ENCODE data around the gene DNM3.

Gene DNM3

DNA sequence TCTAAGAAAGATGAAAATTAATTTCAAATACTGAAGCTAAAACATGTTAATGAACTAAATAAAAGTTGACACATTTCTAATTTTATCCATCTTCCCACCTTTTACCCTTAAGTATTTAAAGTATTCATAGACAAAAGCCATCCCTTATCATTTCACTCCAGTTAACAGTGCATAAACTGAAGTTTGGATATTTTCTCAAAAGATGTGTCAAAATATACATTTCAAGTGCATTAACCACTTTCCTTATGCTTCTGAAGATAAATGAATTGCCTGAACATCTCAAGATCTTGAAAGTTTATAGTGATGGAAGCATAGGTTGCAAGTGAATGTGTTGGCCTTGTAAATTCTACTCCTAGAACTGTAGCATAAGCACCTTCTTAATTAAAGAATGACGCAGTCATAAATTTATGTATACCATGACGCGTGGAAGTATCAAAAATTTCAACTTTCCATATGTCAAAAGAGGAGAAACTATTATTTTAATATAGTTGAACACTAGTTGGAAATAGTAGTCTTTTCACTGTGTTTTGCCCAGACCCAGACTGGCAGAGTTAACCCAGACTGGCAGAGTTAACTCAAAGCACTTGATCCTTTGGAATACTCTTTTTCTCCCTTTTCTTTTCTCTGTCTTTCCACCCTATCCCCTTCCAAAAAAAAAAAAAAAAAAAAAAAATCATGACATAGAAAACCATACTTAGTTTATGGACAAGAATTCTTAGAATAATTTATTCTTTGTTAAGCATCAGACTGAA lies 296.6 kb downstream of the DNM3 start:
- Histone ChIP-seq H3K27ac (ENCODE audit: low read depth, low read length) (no peak overlapping the region), H3K4me1 (ENCODE audit: control insufficient read depth, low read length) (no peaks in the 10 kb centered on the region), H3K27me3 (ENCODE audit: control insufficient read depth, low read length) (no peaks in the 10 kb centered on the region), H3K36me3 (ENCODE audit: control insufficient read depth, low read length) (no peaks in the 10 kb centered on the region), H4K20me1 (ENCODE audit: control insufficient read depth, insufficient read depth, low read depth, low read length) (no peaks in the 10 kb centered on the region), H3K4me3 (ENCODE audit: low read length) (no peak overlapping the region), H3K4me2 (ENCODE audit: low read length) (no peak overlapping the region), H3F3A (ENCODE audit: control insufficient read depth, insufficient read depth) (no peaks in the 10 kb centered on the region), H3K9me2 (replicated peaks; ENCODE audit: control insufficient read depth, low read length) (no peaks in the 10 kb centered on the region), H3K79me2 (ENCODE audit: control insufficient read depth, low read length) (no peaks in the 10 kb centered on the region), H3K9me3 (ENCODE audit: control insufficient read depth, insufficient read depth, low read length) (no peaks in the 10 kb centered on the region)
- TF ChIP-seq EZH2phosphoT487 (IDR thresholded peaks at IDR 0.05; ENCODE audit: borderline replicate concordance, low read length), result no peak
- TF ChIP-seq, protein P1, sequence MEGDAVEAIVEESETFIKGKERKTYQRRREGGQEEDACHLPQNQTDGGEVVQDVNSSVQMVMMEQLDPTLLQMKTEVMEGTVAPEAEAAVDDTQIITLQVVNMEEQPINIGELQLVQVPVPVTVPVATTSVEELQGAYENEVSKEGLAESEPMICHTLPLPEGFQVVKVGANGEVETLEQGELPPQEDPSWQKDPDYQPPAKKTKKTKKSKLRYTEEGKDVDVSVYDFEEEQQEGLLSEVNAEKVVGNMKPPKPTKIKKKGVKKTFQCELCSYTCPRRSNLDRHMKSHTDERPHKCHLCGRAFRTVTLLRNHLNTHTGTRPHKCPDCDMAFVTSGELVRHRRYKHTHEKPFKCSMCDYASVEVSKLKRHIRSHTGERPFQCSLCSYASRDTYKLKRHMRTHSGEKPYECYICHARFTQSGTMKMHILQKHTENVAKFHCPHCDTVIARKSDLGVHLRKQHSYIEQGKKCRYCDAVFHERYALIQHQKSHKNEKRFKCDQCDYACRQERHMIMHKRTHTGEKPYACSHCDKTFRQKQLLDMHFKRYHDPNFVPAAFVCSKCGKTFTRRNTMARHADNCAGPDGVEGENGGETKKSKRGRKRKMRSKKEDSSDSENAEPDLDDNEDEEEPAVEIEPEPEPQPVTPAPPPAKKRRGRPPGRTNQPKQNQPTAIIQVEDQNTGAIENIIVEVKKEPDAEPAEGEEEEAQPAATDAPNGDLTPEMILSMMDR (IDR thresholded peaks at IDR 0.05; ENCODE audit: low read depth, low read length, poor library complexity, severe bottlenecking), result no peak

DNA sequence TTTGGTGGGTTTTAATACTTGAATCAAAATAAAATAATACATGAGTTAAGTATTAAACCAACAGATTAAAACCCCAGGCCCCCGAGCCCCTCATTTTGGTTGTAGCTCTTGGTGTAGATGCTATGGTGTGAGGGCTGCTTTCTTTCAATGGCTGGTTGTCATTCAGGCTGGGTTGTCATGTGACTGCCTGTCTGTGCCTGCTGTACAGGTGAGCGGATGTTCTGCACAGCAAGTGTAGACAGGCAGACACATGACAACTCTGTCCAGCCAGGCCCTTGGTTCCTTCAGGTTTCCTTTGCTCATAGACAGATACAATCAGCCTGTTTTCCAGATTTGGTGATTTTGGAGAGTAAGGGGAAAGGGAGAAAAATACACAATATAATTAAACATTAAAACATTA lies 297.3 kb downstream of the DNM3 start:
- H4K20me1 ChIP-seq (ENCODE audit: control insufficient read depth, insufficient read depth, low read depth, low read length), result no peaks in the 10 kb centered on the region

DNA sequence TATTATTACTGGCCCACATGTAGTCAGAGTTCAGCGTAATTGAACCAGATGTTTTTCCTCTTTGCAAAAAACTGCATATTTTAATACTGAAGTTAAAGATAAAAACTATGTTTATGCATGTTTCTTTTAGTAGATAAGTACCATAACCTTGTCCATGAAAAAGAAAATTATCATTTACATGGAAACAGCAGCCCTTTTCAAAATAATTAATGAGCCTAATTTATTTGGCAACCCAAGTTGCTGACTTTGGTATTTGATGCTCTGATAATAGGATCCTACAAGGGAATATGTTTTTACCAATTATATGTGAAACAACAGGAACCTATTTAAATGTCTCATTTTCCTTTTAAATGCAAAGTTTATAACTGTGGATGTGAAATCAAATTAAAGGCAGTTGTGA lies 297.9 kb downstream of the DNM3 start:
- H3K4me1 ChIP-seq (ENCODE audit: control insufficient read depth, low read length), result no peaks in the 10 kb centered on the region
- H3K4me2 ChIP-seq (ENCODE audit: low read length), result no peak overlapping the region
- H3K27ac ChIP-seq (ENCODE audit: low read depth, low read length), result no peak overlapping the region
- no peaks in the 10 kb centered on the region for H3K27me3 ChIP-seq (ENCODE audit: control insufficient read depth, low read length)
- no peaks in the 10 kb centered on the region for H3K79me2 ChIP-seq (ENCODE audit: control insufficient read depth, low read length)
- H3K9me3 ChIP-seq (ENCODE audit: control insufficient read depth, insufficient read depth, low read length), result no peaks in the 10 kb centered on the region
- no peak overlapping the region for H3K4me3 ChIP-seq (ENCODE audit: low read length)
- H3F3A ChIP-seq (ENCODE audit: control insufficient read depth, insufficient read depth), result no peaks in the 10 kb centered on the region
- H3K9me2 ChIP-seq (replicated peaks; ENCODE audit: control insufficient read depth, low read length), result no peaks in the 10 kb centered on the region
- H3K36me3 ChIP-seq (ENCODE audit: control insufficient read depth, low read length), result no peaks in the 10 kb centered on the region
- TF ChIP-seq, protein P1 (IDR thresholded peaks at IDR 0.05; ENCODE audit: low read depth, low read length, poor library complexity, severe bottlenecking), result no peak
- TF ChIP-seq EZH2phosphoT487 (IDR thresholded peaks at IDR 0.05; ENCODE audit: borderline replicate concordance, low read length), result no peak
- no peaks in the 10 kb centered on the region for H4K20me1 ChIP-seq (ENCODE audit: control insufficient read depth, insufficient read depth, low read depth, low read length)

More for the DNA sequence above, 297.3 kb downstream of the DNM3 start:
- Histone ChIP-seq H3K36me3 (ENCODE audit: control insufficient read depth, low read length) (no peaks in the 10 kb centered on the region), H3K79me2 (ENCODE audit: control insufficient read depth, low read length) (no peaks in the 10 kb centered on the region), H3K4me3 (ENCODE audit: low read length) (no peak overlapping the region), H3K4me1 (ENCODE audit: control insufficient read depth, low read length) (no peaks in the 10 kb centered on the region), H3K27ac (ENCODE audit: low read depth, low read length) (no peak overlapping the region), H3F3A (ENCODE audit: control insufficient read depth, insufficient read depth) (no peaks in the 10 kb centered on the region), H3K9me3 (ENCODE audit: control insufficient read depth, insufficient read depth, low read length) (no peaks in the 10 kb centered on the region), H3K9me2 (replicated peaks; ENCODE audit: control insufficient read depth, low read length) (no peaks in the 10 kb centered on the region), H3K4me2 (ENCODE audit: low read length) (no peak overlapping the region), H3K27me3 (ENCODE audit: control insufficient read depth, low read length) (no peaks in the 10 kb centered on the region)
- TF ChIP-seq, protein P1 (IDR thresholded peaks at IDR 0.05; ENCODE audit: low read depth, low read length, poor library complexity, severe bottlenecking), result no peak
- no peak for TF ChIP-seq EZH2phosphoT487 (IDR thresholded peaks at IDR 0.05; ENCODE audit: borderline replicate concordance, low read length)

Data from DOHH2 (cell line).